Stimulated activated CD4-positive, alpha-beta T cell treated with anti-CD3 and anti-CD28 coated beads, TNF-alpha, amount 100 ng/mL, for 1 hour (primary cell): ENCODE measurements around the gene MRPS17.
"Not testable (repeated sequence)": the region's sequence is repeated elsewhere in the genome, so short reads cannot be mapped to it uniquely, and the experiment has no call there.

Experiments
- DNase-seq, 3 donors: peaks; one replicate each; pipeline ENCODE4 v3.0.0-alpha.2; 2020; ENCODE audit warnings: low read depth in 3 of 3, low spot score in 1 of 3

Gene MRPS17

DNA sequence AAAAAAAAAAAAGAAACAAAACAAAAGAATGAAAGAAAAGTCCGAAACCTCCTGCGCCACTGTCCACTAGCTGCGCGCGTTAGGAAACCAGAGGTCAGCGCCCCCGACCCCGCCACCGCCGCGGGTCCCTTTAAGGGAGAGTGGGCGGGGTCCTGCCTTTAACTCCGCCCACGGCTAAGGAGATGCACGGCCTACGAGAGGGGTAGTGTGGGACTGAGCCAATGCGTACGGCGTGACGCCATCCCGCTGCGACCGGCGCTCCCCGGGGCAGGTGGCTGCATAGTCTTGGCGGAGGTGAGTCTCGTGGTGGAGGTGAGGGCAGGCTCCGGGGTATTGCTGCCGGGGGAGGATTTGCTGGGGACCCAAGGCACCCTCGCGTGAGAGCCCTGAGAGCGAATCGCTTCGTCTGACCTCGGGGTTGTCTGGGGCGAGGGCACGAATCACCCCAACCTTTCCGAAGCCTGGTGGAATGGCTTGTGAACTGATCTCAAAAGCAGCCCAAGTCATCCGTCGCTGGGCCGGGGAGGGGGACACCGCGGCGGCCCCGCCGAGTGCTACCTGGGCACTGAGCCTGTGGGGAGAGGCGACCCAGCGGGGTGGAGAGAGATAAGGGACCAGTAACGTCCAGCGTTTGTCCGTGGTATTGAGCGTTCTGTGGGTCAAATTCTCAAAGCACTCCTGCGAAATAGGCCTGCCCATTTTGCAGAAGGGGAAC lies at the start of gene MRPS17:
TSS of gene MRPS17 (plus strand) at position 241 of the 715 bp plus-strand sequence. CDS start 1,319 bp downstream, outside the sequence.
- peak; percentile 73 to 85 (median 81) for DNase-seq

DNA sequence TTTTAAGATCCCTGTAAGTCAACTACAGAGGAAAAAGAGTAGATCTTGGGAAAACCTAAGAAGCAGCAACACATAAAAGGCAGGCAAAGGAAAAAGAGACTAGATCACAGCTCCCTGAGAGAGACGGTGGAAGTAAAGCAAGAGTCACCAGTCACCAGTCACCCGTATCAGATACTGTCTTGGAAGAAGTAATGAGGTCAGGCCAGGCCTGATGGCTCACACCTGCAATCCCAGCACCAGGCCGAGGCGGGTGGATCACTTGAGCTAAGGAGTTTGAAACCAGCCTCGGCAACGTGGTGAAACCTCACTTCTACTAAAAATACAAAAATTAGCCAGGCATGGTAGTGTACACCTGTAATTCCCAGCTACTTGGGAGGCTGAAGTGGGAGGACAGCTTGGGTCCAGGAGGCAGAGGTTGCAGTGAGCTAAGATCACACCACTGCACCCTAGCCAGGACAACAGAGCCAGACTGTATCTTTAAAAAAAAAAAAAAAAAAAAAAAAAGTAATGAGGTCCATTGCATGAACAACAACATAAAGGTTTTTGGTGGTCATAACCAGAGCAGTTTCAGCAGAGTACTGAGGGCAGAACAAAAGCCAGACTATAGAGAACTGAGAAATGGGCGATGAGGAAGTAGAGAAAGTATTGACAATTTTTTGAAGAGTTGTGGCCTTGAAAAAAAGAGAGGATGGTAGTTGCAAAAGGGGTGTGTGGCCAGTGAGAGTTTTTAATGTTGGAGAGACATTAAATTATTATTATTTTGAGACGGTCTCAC lies 47.5 kb upstream of the MRPS17 start:
- no peak for DNase-seq

DNA sequence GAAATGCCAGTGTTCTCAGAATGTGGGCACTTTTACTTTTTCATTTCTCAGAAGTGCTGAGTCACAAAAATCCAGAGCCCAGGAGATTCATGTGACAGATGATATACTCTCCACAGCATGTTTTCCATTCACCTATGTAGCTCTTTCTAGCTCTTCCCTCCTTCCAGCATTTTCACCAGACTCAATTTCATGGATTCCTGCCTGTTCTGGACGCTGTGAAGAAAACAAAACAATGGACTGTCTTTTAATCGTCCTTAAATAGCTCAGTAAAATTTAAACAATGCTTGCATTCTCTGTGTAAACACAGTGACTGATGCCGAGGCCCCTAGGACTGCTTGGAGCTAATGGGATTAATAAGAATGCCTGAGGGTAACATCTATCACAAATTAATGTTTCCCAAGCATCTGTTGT lies 38.9 kb upstream of the MRPS17 start:
- no peak for DNase-seq

DNA sequence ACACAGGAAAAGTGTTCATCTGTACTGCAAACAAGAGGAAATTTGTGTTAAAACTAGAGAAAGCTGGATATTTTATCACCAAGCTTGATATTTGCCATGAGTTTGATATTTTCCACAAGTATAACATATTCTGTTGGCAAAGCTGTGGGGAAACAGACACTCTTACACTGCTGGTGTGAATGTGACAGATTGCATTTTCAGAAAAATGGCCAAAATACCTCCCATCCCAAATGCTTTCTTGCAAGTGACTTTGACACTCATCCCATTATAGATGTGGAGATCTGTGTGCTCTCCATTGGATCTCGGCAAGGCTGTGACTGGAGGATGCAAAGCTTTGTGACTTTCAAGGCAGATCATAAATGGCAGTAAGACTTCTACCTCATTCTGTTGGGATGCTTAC lies 33.9 kb upstream of the MRPS17 start:
- no peak for DNase-seq

DNA sequence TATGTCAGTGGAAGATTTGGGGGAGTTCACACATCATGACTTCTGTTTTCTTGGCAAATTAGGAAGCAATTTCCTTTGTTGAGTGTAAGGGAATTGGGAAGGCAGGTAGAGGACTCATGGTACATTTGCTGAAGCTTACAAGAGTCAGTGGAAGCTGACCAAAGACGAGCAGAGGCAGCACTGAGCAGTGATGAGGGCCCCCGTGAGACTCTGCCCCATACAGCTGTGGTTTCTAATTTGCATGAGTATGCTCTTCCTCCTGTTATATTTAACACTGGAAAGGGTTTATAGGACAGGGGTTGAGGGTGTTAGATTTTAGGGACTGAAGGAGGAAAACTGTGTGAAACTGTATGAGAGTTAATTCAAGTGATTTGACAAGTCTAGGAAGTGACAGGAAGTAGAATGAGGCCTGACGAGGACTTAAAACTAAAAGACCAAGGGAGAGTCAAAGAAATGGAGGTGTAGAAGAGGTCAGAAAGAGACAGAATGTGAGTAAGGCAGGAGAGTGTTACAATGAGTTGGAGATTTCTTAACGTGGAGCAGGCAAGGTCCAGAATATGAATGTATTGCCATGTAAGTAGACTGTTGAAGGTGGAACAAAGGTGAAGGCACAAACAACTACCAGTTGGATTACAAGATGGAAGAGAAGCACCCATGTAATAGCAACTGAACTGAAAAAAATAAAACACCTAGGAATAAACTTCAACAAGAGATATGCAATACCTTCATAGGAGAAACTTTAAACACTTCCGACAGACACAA lies 23.5 kb upstream of the MRPS17 start:
- no peak for DNase-seq

DNA sequence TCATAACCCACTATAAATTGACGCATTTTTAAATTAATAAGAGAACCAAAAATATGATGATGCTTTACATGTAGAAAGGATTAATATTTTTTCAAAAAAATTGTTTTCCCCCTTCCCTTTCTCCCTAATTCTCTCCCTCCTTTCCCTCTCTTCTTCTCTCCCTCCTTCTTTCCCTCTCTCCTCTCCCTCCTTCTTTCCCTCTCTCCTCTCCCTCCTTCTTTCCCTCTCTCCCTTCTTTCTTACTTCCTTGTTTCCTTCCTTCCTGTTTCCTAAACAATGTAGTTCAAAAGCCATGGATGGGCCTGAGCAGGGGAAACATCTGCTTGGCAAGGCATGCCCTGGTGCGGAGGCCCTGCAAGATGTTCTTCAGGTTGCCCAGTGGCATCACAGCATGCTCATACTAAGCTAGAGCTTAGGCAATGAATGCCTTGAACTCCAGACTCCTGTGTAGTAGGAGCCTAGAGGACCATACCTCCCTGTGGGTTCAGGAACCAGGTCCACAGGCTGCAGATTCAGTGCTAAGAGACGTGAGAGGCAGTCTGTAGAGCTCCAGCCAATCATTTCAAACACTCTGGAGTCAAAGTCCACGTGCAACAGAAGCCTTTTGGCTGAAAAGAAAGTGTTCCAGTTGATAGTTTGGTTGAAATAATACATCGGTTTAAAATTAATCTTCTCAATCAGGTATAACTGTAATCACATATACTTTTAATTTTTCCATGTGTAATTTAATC lies 20.1 kb upstream of the MRPS17 start:
- DNase-seq: no peak

DNA sequence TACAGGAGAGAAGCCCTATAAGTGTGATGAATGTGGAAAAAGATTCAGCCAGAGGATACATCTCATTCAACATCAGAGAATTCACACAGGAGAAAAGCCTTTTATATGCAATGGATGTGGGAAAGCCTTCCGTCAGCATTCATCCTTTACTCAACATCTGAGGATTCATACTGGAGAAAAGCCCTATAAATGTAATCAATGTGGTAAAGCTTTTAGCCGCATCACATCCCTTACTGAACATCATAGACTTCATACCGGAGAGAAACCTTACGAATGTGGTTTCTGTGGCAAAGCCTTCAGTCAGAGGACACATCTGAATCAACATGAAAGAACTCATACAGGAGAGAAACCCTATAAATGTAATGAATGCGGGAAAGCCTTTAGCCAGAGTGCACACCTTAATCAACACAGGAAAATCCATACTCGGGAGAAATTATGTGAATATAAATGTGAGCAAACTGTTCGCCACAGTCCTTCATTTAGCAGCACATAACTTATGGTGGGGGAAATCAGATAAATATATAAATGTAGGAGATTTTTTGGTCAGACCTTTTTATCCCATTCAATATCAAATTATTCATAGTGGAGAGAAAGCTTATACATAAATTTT lies 12.1 kb upstream of the MRPS17 start:
- no peak for DNase-seq

DNA sequence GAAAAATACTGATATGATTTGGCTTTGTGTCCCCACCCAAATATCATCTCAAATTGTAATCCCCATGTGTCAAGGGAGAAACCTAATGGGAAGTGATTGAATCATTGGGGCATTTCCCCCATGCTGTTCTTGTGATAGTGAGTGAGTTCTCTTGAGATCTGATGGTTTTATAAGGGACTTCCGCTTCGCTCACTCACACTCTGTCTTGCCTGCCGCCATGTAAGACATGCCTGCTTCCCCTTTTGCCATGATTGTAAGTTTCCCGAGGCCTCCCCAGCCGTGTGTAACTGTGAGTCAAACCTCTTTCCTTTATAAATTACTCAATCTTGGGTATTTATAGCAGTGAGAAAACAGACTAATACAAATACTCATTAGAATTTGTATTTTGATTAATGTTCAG lies 5.1 kb upstream of the MRPS17 start:
- no peak for DNase-seq

DNA sequence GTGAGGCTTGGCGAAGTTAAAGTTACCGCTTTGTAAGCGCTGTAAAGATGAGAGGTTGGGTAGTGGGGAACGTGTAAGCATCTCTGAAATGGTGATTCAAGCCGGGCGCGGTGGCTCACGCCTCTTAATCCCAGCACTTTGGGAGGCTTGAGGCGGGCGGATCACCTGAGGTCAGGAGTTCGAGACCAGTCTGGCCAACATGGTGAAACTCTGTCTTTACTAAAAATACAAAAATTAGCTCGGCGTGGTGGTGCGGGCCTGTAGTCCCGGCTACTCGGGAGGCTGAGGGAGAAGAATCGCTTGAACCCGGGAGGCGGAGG lies 635 bp downstream of the MRPS17 start:
- not testable (repeated sequence) for DNase-seq

DNA sequence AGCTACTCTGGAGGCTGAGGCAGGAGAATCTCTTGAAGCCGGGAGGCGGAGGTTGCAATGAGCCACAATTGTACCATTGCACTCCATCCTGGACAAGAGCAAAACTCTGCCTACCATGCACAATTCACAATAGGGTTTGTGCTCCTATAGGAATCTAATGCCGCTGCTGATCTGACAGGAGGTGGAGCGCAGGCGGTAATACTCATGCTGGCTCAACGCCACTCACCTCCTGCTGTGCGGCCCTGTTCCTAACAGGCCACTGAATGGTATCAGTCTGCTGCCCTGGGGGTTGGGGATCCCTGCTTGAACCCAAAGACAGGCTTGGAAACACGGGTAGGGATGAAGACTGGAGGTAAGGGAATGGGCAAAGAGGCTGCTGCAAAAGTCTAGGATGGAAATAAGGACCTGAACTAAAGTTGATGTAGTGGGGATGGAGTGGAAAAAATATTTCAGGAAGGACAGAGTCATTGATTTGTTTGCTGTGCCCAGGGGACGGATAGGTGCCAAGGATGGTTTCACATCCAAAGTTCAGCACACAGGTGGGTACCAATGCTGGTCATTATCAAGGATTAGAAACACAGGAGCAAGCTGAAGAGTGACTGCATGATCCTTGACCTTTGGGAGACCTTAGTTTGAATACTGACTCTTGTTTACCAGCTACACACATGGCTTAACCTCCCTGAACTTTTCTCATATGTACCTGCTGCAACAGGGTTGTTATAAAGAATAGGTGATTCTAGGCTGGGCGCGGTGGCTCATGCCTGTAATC lies 2.2 kb downstream of the MRPS17 start:
- no peak for DNase-seq

DNA sequence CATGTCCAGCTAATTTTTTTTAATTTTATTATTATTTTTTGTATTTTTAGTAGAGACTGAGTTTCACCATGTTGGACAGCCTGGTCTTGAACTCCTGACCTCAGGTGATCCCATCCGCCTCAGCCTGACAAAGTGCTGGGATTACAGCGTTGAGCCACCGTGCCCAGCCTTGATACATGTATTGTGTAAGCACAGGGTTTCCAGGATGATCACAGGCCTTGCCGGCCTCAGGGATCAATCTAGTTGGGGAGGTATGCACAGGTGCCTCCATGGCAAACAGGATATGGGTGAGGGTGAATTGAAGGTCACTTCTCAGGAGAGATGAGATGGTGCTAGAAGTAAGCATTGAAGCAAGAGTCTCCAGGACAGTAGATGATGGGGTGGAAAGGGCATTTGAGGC lies 5.5 kb downstream of the MRPS17 start:
- DNase-seq: no peak

DNA sequence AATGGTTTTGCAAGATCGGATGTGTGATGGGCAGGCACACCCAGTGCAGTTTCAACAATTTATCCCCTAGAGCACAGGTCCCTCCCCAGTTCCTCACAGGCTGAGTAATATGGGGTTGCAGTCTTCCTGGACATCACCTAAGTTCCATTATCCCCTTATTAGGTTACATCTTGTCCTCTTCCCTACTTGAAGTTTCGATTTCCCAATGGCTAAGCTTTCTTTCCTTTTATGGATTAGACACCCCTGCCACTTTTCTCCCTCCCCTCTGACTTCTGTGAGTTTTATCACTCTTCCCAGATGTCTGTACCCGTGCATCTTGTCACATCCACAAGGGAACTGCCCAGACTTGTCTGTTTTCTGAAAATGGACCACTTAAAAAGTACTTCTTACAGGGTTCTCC lies 10.3 kb downstream of the MRPS17 start:
- DNase-seq: no peak

DNA sequence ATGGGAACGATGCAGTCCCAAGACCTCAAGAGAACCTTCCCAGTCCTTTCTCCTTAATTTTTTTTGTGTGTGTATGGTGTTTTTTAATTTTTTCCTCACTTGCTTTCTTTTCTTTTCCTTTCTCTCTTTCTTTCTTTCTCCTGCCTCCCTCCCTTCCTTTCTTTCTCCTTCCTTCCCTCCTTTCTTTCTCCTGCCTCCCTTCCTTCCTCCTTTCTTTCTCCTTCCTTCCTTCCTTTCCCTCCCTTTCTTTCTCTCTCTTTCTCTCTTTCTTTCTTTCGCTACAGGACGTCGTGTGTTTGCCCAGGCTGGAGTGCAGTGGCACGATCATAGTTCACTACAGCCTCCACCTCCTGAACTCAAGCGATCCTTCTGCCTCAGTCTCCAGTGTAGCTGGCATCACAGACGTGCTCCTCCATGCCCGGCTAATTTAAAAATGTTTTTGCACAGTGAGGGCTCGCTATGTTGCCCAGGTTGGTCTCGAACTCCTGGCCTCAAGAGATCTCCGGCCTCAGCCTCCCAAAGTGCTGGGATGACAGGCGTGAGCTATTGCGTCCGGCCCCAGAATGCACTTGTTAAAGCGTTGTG lies 12.0 kb downstream of the MRPS17 start:
- DNase-seq: no peak

DNA sequence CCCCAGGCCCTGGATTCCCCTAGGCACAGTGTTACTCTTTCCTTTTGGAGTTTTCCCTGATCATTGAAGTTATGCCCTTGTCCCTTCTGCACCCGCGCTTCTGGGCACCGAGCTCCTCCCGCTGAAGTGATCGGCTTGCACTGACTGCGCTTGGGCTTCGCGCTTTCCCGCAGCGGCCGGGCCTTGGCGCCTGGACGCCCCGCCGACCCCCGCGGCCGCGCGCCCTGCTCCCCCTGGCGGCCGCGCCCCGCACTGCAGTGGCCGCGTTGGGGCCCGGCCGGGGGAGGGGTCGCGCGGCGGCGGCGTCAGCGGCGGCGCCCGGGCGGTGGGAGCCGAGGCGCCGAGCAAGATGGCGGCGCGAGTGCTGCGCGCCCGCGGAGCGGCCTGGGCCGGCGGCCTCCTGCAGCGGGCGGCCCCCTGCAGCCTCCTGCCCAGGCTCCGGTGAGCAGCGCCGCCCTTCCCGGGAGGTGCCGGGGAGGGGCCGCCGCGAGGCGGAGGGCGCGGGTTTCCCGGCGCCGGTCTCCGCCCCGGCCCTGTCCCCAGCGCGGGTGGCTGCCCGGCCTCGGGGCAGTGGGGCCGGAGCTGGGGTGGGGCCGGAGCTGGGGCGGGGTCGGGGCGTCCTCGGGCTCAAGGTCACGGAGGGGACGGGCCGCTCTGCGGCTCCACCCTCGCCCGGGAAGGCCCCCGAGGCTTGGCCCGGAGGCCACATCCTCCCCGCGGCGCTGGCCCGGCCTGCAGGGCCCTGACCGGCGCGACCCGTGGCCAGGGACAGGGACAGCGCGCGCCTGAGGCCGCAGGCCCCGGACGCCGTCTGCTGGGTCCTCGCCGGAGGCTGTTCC lies 12.8 kb downstream of the MRPS17 start, which contains the start of gene NIPSNAP2:
TSS of gene NIPSNAP2 (plus strand) at position 325 of the 839 bp plus-strand sequence. CDS start at position 350, 25 bp downstream.
- peak in 2 of 3 donors; percentile 38 to 63 for DNase-seq

DNA sequence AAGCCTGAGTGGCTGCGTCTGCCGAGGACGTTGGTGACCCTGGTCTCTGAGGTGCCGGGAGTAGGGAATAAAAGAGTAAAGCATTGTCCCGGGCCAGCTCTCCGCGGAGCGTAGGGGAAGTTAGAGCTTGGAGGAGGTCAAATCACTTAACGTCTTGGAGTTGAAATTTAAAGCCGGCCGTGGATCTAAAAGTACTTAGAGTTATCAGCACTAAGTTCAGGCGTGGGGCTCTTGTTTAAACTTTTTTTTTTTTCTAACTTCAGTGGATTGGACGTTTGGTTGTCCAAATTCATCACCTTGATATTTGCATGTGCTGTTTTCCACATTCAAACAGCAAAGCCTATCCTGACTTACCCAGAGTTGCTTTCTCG lies 13.4 kb downstream of the MRPS17 start:
- no peak for DNase-seq

DNA sequence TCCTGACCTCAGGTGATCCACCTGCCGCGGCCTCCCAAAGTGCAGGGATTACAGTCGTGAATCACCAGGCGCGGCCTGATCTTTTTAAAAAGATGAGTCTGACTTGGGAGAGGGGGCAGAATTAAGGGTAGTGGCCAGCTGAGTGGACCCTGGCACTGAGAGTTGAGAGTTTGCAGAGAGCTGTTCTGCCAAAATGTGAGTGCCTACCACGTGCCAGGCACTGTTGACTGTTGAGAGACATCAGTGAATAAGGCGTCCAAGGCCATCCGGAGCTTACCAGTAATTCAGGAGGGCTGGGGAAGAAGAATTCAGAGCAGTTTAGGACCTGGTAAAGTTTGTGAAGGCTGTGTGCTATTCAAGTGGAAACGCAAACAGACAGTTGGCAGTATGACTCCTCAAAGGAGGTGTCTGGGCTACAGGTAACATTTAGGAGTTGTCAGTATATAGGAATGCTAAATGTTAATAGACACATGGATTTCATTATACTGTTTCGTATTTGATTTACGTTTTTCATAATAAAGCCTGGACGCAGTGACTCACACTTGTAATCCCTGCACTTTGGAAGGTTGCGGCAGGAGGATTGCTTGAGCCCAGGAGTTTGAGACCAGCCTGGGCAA lies 14.2 kb downstream of the MRPS17 start:
- DNase-seq: no peak

DNA sequence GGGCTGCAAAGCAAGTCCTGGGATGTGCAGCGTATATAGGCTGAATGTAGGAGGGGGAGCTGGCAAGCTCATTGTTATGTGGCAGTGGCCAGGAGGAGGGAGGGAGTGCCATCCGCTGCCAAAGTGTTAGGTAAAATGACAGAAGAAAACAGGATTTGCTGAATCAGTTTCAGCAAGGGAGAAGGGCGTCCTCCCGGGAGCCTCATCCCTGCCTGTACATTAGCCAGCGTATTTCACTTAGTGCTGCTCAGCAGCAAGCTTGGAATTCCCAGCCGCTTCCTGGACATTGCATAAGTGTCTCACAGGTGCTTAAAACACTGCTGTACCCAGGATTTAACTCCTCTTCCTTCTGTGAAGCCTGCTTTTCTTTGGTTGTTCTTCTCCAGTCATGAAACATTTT lies 15.2 kb downstream of the MRPS17 start:
- no peak for DNase-seq

DNA sequence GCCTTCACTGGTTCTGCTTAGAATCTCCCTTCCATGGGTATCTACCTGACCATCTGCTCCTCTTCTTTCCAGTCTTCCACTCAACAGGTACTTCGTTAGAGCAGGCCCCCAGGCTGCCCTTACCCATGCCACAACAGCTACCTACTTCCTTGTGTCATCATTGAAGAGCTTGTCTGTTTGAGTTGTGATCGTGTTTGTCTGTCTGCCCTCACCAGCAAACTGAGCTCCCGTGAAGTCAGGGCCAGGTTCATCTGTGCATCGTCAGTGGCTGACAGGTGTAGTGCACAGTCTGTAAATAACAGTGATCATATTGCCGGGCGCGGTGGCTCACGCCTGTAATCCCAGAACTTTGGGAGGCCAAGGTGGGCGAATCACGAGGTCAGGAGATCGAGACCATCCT lies 17.7 kb downstream of the MRPS17 start:
- DNase-seq: no peak
